Ecto neural progenitor cell (in vitro differentiated cells): ENCODE data around the gene HP1BP3.
A peak's percentile ranks its signal among the peaks of the same experiment; 100 is the strongest.
"Not testable (repeated sequence)": the region's sequence is repeated elsewhere in the genome, so short reads cannot be mapped to it uniquely, and the experiment has no call there.

Source experiments
- DNase-seq: peaks from one replicate; pipeline ENCODE4 v3.0.0-alpha.2; 2018; ENCODE audit warnings: low spot score

The HP1BP3 gene

DNA sequence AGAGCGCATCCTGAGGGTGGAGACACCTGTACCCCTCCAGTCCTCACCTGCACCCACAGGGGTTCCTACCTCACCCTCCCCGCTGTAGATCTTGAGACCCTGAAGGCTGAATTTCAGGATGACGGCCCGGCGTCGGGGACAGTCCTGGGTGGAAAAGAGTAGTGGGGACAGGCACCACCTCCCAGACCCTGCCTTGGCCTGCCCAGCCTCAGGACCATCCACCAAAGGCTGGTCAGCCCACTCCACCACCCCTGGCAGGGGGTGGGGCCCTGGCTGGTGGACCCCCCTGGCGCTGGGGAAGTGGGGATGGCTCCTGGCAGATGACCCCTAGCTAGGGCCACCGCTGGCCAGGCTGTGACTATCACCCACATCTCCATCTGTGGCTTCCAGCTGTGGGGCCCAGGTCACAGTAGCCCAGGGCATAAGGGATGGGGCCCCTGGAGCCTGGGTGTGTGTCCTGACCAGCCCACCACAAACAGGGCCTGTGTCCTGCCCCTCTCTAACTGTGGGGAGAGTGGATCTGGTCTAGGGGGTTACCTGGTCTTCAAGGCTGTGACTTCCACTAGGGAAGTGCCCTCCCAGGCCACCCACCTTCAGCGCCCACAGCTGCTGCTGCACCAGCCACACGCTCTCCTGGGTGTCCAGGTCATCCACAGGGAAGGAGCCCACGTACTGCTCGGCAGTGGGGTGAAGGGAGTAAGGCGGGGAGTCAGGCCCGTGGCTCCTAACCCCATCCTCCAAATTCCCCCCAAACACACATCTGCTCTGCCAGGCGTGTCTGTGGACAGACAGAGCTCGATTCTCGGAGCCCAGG, 60.0 kb downstream of the HP1BP3 start:
- peak; percentile 29 for DNase-seq

DNA sequence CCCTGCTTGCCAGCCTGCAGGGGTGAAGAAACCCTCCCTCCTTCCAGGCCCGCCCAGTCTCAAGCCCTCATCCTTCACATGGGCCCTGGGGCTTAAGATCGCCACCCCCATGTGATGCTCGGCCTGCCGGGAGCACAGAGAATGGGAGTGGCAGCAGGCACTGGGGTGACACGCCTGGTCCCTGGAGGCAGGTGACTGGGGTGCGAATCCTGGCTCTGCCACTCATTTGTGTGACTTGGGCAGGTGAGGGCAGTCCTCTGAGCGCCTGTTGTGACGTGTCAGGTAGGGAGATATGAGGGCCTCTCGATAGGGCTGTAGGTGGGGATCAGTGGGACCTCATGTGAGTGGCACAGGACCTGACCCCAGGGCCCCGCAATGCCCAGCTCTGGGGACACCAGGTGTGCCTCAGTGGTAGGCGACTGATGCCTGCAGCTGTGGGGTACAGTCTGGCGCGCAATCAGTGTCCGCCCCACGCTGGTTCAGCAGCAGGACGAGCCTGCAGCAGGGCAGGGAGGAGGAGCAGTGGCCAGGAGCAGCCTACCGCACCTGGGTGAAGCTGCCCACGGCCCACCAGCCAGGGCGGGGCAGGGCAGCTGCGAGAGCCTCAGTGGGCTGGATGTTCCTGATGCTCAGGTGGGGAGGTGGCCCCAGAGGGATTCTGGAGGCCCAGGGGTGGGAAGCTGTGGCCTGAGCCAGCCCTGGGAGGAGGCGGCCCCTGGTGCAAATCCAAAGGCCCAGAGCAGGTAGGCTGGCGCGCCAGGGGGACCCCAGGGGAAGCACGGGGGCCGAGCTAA, 60.8 kb downstream of the HP1BP3 start:
- no peak for DNase-seq

DNA sequence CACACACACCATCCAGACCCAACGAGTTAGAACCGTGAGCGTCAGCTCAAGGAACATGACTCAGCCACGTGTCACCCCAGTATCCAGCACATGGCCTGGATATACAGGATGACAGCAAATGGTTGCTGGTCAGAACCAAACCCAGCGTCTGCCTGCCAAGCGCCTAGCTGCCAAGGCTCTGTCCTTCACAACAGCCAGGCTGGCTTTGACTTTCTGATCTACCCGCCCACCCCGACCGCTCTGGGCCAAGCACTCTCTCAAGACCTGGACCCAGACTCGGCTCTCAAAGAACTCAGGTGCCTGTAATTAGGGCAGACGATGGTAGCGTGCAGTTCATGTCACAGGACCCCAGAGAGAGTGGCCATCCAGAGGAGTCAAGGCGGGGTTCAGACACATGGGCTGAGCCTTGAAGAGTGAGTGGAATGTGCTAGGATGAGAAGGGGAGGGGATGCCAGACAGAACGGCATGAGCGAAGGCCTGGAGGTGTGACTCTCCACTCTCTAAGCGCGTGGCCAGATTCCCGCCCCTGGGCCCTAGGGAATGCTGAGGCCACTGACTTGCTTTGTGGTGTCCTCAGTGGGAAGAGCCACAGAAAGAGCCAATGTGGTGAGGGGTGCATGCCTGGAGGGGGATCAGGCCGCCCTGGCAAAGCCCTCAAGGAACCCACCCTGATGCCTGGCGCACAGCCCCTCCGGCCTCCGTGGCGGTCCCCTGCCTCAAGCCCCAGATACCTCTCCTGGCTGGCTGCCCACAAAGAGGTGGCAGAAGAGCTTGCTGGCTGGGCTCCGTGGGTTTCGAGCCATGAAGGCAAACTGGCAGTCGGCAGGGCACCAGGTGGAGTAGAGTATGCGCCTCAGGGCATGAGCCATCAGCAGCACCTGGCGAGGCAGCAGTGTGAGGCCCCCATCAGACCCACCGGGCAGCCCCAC, 61.7 kb downstream of the HP1BP3 start:
- DNase-seq = peak; percentile 41

DNA sequence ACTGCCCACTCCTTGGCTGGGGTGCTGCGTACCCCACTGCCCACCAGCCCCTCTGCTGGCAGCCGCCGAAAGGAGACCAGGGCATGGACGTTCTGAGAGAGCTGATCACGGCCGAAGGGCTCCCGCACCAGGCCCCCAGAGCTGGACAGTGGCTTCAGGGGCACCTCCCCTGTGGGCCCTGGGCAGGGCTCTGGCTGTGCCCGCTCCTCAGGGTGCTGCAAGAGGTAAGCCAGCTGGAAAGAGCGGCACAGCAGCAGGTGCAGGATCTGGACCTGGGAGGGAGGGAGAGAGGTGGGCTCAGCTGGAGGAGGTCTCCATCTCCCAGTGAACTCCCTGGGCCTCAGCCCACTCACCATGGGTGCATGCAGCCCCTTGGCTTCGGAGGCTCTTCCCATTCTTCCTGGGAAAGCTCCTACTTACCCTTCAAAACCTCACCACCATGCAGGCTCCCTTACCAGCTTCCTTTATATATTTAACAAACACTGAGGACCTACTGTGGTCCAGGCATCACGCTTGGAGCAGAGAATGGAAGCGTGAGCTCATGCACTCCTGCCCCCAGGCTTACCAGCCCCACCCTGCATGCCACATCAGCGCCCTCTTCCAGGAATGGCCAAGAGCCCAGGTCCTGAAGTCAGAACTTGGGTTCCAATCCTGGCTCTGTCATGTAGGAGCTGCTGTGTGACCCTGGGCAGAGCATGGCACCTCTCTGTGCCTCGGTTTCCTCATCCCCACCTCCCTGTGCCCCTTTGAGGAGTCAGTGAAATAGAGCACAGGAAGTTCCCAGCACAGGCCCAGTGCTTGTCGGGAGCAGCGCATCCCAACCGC, 62.5 kb downstream of the HP1BP3 start:
- DNase-seq = no peak

DNA sequence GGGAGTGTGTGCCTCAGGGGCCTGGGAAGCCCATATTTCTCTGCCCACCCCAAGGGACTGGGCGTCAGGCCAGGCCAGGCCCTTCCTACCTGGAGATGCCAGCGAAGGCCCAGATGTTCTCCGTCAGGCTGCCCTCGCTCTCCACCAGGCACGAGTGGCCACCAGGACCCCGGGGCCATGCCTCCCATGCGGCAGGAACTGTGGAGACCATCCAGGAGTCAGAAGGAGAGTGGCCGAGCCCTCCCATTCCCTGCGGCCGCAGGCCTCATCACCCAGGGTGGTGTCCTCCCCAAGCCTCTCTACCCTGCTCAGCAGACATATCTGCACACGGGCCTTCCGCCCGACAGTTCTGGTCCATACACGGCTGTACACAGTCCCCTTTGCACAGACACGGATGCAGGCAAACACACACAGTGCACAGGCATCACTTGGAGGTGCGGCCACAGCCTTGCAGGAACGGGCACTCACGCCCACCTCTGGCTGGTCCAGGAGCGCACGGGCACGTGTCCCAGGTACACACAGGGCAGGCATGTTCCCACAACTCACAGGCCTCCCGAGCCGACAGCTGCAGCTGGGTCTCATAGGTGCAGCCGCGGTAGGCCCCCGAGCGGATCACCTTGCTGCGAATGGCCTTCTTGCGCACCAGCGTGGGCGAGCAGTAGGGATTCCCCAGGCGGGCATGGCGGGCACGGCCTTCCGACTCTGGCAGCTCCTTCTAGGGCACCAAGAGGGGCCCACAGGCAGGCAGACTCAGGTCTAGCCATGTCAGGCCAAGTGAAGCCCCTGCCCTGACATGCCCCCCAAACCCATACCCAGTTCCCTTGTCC, 63.4 kb downstream of the HP1BP3 start:
- DNase-seq = no peak

DNA sequence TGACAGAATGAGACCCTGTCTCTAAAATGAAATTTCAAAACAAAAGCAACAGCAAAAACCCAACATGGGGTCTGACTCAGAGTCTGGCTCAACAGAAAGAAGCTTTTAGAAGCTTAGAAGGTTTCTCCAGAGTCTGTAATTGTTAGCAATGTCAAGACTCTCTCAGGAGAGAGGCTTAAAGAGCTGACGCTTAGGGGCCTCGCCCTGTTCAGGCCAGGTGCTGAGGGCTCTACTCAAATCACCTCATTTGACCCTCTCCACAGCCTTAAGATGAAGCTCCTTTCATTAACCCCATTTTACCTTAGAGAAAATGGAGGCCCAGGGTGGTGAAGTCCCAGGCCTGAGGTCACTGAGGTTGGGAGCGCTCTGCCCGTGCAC, 64.0 kb downstream of the HP1BP3 start:
- no peak for DNase-seq

DNA sequence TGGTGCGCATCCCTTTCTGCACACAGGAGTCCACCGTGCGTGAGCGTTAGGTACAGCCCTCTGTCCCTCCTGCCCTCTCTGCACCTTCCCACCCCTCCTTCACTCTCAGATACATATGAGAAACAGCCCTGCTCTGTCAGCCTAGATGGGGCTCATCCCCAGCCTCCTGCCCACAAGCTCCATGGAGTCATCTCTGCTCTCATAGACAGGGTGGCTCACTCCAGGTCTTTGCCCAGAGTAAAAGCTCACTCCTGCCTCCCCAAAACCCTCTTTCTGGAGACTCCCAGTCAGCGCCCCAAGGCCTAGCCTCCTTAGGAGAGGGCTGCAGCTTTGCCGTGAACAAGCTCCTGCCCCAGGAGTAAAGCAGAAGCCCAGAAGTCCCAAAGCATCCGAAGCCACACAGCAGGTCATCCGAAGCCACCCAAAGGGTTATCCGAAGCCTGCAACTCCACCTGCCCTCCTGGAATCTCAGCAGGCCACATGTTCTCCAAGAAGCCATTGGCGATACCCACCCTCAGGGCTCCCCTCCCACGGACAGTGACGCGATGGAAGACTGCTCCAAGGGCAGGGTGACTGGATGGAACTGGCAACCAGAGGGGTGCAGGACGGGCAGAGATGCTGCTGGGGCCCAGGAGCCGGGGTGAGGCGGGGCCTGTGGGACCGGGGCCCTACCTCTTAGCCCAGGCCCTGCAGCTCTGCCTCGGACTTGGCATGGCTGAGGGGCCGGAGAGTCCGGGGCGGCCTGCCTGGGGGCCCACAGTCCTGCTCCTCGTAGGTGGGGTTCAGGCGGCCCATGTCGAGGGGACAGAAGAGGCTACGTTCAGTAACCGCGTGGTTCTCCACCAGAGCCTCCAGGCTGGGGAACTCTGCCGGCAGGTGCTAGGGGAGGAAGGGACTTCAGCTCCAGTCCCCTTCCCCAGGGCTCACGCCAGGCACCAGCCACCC, 65.7 kb downstream of the HP1BP3 start:
- DNase-seq = peak; percentile 44

DNA sequence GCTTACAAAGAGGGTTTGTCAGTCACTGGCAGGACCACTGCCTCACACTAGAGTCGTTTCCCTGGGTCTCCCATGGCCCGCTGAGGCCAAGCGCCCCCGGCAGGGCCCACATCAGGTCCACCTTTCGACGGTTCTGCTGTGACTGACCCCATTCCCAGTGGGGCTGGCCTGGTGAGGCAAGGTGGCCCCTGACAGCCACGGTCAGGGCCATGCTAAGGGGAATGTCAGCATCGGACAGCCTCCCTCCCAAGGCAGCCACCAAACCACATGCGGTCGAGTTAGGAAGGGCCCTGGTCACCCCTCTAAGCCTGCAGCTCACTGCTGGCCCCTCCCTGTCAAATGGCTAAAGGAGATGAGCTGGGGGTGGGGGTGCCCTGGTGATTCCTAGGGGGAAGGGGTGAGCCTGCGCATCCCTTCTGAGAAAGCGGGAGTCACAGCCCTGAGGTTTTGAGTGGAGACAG, 66.4 kb downstream of the HP1BP3 start:
- DNase-seq = peak; percentile 42

DNA sequence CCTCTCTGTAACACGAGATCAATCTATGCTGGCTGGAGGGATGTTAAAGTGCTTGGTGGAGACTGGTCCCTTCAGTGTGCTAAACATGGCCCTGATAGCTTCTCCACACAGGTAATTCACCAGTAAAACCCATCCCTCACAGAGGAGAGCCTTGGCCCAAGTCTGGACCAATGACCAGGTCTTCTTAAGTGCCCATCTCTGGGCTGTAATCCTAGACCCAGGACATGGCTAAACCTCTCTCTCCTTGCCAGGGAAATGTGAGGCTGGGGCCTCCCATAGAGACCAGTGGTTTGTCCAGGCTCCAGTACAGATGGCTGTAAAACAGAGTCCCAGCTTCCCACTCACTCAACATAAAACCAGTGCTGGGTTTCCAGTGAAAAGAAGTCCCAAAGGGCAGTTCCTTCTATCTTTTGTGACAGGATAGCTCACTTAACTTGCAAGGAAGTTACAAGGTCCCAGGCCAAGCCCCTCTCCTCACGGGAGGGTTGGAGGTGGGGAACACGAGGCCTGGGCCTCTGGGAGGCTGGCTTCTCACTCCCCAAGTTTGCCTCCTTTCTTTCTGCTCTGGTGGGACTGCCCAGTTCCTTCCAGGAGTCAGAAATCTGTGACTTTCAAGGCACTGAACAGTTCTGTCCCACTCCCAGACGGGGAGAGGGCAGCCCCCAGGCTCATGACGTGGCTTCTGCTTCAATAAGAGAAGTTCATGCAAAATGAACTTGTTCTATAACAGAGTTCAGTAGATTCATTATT, 67.1 kb downstream of the HP1BP3 start:
- DNase-seq = no peak

DNA sequence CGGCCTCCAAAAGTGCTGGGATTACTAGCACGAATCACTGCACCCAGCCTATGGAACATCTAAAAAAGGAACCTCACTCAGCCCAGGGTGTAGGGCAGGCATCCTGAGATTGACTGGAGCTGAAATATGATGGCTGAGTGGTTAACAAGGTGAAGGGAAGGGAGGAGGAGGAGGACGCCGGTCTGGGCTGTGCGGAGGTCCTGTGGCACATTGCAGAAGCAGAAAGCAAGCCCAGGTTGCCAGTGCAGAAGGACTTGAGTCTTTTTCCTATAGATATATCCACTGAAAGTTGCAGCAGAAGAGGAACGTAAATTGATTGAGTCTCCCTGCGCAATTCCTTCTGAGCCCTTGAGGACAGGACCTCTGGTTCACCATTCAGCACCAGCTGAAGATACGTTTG, 67.8 kb downstream of the HP1BP3 start:
- no peak for DNase-seq

DNA sequence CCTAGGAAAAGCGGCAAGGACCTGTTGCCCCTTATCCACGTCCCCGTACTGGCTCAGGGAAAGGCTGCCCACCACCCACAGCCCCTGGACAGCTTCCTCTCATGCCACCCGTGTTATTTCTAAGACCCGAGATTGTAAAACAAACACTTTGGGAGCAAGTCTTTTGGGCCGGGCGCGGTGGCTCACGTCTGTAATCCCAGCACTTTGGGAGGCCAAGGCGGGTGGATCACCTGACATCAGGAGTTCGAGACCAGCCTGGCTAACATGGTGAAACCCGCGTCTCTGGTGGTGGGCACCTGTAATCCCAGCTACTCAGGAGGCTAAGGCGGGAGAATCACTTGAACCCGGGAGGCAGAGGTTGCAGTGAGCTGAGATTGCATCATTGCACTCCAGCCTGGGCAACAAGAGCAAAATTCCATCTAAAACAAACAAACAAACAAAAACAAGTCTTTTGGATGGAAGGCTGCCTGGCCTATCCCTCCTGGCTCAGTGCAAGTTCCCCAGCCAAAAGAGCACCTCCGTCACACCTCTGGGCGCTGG, 68.7 kb downstream of the HP1BP3 start:
- not testable (repeated sequence) for DNase-seq

DNA sequence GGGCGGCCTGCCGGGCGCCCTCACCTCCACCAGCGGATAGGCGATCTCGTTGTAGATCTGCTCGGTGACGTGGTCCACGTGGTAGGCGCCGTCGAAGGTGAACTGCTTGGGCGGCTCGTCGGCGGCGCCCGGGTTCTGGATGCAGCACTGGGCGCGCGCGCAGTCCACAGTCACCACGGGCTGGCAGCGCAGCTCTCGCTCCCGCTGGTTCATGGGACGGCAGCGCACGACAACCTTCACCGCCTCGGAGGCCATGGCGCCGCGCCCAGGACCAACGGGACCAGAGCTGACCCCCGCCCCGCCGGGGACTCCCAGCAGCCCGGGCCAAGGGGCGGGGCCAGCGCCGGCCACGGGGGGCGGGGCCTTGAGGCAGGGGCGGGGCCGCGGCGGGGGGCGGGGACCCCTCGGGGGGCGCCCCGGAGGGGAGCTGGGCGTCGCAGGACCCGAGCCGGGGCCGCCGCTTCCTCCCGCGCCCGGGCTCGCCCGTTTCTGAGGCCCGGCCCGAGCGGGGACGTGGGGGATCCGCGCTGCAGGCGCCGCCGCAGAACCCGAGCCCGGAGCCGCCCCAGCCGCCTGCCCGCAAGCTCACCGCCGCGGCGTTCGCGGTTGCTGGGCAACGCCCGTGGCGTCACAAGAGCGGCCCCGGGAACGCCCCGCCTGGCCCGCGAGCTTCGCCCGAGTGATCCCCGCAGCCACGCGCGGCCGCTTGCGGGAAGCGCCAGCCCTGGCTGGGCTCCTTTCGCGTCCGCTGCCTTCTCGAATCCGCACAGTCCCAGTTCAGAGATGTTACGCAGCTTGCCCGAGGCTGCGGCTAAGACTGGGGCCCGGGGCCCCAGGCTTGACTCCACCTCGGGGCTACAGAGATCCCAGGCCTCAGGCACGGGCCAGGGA, 69.4 kb downstream of the HP1BP3 start, which contains the start of gene KIF17:
Gene KIF17 (minus strand): TSS at position 556 of the 891 bp plus-strand sequence. CDS start 301 bp downstream, at position 255.
- peak; percentile 87 for DNase-seq

DNA sequence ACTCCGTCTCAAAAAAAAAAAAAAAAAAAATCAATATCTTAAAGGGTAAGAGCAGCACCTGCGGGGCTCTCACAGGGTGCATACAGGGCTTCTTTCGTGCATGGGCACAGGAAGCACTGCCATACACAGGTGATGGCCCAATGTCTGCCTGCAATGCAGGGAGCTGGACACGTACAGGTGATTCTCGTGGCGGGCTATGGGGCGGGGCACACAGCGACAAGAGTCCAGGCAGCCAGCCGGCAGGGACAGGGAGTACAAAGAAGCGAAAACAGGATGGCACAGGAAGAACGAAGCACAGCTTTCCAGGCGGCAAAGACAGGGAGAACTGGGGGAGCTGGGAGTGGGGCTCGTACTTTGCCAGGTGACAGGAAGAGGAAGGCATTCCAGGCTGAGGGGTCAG, 70.9 kb downstream of the HP1BP3 start:
- DNase-seq = no peak

DNA sequence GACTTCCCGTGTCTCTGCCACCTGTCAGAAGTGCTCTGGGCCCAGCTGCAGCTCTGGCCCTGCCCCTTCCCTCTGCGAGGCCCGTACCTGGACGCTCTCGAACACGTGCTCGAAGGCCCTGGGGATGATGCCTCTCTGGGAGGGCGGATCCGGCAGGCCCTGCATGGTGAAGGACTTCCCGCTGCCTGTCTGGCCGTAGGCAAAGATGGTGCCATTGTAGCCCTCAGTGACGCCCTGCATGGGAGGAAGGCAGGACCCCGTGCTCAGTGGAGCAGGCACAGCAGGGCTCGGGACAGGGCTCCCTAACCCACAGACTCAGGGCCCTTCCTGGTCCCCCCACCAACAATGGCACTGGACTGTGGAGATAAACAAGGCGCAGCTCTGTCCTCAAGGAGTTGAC, 71.7 kb downstream of the HP1BP3 start:
- DNase-seq = no peak

DNA sequence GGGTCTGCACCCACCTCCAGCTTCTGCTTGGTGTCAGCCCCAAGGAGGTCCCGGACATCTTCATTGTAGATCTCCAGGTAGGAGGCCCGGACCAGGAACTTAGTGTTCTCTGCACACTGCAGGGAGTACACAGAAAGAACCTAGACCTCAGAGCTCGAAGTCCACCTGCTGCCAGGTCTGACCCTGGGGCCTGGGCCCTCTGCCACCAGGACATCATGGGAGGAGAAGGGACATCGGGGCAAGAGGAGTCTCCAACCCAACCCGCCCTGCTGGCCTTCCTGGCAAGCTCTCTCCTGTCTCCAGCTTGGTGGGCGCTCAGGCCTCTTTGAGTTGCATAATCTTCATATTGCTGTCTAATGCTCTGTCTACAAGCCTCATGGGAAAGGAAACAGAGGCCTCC, 73.7 kb downstream of the HP1BP3 start:
- no peak for DNase-seq

DNA sequence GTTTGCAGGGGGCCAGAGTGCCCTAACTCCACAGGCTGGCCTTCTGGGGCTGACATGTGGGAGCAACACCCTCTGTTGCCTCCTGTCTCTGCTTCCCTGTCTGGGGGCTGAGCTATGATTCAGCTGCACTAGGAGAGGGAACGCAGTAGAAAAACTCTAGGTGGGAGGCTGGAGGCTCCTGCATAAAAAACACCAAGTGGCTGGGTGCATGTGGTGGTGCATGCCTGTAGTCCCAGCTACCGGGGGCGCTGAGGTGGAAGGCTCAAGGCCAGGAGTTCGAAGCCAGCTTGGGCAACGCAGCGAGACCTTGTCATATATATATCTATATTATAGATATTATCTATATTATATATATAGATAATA, 74.9 kb downstream of the HP1BP3 start:
- DNase-seq = no peak
